HG02763 (cell line): ENCODE measurements around the gene STK11IP.

ENCODE experiments used
- ATAC-seq: cut with Tn5 transposase; IDR thresholded peaks from one replicate; pipeline ENCODE4 v1.9.1; 2021; ENCODE audit warnings: mild to moderate bottlenecking, moderate library complexity; ENCODE audit not compliant: unreplicated experiment

STK11IP gene

DNA sequence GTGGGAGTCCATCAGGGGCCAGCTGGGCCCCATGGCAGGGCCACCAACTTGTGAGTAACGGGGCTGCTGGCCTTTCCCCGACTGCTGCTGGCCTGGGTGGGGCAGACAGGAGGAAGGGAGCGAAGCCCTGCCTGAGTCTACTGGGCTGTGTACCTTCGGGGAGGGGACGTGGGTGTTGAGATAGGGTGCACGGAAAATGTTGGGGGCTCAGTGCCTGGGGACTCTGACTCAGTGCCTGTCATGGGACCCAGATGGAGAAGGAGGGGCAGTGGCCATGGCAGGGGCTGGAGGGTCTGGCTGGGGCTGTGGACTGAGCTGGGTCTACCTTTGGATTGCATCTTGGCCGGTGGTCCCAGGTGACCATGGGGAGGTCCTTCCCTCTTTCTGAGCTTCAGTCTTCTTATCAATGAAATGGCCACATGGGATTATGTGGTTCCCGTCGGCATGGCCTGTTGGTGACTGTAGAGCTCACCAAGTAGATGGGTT is 33.8 kb downstream of the STK11IP start:
- no peak for ATAC-seq

DNA sequence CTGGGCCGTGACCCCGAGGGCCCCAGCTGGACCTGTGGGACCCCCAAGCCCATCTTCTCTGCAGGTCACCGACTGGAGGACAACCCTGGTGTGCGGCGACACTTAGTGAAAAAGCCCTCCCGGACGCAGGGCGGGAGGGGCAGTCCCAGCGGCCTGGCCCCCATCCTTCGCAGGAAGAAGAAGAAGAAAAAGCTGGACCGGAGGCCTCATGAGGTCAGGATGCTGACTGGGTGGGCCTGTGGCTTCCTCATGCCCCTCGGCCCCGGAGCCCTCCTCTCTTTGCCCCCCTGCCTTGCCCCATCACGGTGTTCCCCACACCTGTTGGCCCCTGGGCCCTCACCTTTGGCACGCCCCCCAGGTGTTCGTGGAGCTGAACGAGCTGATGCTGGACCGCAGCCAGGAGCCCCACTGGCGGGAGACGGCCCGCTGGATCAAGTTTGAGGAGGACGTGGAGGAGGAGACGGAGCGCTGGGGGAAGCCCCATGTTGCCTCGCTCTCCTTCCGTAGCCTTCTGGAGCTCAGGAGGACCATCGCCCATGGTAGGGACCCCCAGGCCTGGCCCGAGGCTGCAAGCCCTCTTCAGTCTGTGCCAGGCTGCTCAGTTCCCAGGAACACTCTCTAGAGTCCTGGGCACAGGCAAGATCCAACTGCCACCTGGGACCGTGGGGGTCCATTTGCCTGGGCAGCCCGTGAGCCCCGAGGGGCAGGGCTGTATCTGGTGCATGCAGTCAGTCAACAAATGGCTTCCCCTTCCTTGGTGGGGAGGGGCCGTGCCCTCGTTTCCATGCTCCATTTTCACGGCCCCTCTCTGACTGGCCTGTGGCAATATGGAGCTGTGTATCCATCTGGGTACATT is 34.5 kb downstream of the STK11IP start:
- no peak for ATAC-seq

DNA sequence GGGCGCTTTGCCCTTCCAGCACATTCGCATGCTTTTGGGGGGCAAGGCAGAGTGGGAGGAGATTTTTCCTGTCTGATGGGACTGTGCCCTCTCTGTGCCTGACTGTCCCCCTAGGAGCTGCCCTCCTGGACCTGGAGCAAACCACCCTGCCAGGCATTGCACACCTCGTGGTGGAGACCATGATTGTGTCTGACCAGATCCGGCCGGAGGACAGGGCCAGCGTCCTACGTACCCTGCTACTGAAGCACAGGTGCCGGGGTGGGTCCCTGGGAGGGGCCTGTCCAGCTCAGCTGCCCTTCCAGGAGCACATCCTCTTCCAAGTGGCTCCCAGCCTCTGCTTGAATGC is 35.1 kb downstream of the STK11IP start:
- no peak for ATAC-seq

DNA sequence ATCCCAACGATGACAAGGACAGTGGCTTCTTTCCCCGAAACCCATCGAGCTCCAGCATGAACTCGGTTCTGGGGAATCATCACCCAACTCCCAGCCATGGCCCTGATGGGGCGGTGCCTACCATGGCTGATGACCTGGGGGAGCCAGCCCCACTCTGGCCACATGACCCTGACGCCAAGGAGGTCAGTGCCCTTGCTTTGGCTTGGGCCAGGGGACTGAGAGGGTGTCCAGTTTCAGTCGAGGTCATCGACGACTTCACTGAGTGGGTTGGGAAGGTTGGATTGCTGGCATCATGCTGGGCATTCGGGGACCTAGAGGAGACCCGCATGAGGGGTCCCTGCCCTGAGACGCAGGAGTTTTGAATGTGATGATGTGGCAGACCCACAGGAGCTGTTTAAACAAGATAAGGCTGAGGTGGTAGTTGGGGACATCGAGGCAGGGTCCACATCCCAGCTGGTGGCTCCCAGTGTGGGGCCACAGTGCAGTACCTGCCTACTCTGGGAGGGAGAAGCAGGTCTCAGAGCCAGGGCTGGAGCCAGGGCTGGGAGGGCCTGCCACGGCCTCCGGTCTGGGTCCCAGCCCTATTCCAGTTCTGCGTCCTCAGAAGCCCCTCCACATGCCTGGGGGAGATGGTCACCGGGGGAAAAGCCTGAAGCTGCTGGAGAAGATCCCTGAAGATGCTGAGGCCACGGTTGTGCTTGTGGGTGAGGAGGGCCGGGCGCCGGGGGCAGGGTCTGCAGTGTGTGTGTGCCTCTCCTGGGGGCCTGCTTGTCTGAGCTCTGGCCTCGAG is 35.8 kb downstream of the STK11IP start:
- ATAC-seq, result no peak

DNA sequence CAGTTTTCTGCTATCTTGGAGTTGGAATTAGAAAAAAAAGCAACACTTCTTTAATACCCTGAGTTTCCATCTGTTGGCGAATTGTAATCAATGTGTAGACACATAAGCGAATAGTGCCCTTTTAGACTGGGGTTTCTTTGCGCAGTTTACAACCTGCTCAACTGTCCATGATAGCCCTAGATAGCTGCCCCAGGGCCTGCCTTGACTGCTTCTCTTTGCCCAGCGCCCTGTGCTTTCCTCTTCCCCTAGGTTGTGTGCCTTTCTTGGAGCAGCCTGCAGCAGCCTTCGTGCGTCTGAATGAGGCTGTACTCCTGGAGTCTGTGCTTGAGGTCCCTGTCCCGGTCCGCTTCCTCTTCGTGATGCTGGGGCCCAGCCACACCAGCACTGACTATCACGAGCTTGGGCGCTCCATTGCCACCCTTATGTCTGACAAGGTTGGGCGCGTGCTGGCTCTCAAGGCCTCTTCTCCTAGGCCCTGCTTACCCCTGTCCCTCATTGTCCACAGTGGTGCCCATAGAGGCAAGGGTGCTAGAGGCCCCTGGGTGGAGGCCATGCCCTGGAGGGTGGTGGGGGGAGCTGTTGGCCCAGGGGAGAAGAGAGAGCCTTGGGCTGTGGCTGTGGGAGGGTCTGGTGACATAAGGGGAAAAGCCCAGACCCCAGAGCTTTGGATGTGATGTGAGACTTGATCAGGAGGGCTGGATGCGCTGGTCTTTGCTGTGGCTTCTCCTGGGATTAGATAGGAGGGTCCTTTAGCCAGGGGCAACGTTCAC is 36.7 kb downstream of the STK11IP start:
- no peak for ATAC-seq

DNA sequence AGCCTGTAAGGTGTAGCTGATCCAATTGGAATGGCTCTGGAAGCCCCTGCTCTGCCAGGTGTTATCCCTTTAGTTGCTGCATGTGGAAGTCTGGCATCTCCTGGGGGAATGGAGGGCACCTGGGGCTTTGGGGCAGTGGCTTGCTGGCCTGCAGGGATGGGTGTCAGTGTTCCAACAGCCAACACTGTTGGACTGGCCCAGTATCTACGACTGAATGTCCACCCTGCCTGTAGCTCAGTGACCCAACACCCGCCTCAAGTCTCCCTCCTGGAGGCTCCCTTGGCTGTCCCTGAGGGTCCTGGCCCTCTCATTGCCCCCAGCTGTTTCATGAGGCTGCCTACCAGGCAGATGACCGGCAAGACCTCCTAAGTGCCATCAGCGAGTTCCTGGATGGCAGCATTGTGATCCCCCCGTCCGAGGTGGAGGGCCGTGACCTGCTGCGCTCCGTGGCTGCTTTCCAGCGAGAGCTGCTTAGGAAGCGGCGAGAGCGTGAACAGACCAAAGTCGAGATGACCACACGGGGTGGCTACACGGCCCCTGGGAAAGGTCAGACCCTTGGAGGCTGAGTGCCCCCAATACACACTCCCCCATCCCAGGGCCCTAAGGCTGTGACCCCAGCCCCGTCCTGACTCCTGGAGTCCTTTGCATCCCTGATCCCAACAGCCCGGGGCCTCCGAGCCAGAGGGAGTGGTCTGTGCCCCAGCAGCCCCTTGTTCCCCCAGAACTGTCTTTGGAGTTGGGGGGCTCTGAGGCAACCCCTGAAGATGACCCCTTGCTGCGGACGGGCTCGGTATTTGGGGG is 37.5 kb downstream of the STK11IP start:
- no peak for ATAC-seq

DNA sequence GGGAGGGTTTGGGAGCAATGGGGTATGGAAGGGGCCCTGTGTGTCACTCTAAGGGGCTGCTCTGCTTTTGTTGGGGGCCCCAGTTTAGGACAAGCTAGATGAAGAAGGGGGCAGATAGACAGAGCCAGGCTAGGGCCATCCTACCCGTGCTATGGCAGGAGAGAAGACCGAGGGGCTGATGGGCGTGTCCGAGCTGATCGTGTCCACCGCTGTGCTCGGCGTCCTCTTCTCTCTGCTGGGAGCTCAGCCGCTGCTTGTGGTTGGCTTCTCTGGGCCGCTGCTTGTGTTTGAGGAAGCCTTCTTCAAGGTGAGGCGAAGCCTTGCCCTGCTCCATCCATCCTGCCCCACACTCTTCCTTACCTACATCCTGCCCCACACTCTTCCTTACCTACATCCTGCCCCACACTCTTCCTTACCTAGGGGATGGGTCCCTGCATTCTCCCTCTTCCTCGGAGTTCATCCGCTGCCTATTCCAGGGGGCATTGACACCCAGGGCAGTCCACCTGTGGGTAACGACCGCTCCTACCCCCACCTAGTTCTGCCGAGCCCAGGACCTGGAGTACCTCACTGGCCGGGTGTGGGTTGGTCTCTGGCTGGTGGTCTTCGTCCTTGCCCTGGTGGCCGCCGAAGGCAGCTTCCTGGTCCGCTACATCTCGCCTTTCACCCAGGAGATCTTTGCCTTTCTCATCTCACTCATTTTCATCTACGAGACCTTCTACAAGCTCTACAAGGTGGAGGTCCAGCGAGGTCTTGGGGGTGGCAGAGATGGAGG is 38.7 kb downstream of the STK11IP start:
- no peak for ATAC-seq

DNA sequence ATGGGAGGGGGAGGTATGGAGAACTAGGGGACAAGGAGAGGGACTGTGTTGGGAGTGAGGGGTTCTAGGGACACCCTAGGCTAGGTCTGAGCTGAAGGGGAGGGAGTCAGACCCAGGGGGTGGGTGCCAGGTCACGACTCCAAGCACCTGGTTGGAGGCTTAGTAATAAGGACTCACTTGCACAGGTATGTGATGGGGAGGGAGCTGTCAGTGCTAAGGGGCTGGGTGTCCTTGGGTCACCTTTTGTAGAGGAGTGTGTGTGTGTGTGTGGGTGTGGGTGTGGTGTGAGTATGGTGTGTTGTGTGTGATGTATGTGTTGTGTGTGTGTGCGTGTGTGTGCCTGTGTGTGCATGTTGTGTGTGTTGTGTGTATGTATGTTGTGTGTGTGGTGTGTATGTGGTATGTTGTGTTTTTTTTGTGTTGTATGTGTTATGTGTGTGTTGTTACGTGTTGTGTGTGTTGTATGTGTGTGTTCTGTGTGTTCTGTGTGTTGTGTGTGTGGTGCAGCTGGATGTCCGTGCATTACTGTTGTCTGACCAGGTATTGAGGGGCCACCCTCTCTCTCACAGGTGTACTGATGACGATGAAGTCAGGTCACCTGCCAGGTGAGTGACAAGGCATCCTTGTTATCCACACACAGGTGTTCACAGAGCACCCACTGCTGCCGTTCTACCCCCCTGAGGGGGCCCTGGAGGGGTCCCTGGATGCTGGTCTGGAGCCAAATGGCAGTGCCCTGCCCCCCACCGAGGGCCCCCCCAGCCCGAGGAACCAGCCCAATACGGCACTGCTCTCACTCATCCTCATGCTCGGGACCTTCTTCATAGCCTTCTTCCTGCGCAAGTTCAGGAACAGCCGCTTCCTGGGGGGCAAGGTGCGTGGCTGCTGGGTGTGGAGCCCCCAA is 39.5 kb downstream of the STK11IP start:
- no peak for ATAC-seq

DNA sequence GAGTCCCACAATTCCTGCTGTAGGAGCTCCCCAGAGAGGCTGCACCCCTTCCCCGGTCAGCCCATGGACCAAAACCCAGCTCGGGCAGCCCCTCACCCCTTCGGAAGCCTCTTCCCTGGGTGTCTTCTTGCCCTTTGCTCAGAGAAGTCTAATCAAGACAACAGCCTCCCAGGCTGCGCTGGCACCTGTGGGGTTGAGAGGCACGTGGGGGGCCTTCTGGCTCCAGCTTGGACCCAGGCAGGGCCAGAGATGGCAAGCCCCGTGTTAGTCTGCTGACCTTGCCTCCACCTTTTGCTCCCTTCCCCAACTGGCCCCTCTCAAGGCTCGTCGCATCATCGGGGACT is 40.2 kb downstream of the STK11IP start:
- no peak for ATAC-seq

DNA sequence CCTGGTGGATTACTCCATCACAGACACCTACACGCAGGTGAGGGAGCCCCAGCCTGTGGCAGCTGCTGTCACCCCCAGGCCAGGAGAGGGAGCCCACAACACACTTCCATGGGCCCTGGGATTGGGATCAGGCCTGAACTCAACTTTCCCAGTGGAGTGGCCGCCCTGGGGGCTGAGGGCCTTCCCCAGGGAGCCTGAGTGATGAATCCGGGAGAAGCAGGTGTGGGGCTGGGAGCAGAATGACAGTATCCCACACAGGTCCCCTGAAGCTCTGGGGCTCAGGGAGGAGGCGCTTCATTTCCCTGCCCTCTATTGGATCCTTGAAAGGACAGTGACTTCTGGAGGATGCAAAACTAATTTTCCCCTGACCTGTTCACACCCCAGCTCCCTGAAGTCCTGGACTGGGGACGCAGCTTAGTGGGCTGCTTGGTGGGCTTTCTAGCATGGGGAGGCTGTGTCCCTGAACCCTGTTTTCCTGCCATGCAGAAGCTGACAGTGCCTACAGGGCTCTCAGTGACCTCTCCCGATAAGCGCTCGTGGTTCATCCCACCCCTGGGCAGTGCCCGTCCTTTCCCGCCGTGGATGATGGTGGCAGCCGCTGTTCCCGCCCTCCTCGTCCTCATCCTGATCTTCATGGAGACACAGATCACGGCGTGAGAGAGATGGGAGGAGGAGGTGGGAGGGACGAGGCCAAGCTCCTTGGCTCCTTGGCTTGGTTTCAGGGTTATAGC is 40.7 kb downstream of the STK11IP start:
- ATAC-seq, result no peak

DNA sequence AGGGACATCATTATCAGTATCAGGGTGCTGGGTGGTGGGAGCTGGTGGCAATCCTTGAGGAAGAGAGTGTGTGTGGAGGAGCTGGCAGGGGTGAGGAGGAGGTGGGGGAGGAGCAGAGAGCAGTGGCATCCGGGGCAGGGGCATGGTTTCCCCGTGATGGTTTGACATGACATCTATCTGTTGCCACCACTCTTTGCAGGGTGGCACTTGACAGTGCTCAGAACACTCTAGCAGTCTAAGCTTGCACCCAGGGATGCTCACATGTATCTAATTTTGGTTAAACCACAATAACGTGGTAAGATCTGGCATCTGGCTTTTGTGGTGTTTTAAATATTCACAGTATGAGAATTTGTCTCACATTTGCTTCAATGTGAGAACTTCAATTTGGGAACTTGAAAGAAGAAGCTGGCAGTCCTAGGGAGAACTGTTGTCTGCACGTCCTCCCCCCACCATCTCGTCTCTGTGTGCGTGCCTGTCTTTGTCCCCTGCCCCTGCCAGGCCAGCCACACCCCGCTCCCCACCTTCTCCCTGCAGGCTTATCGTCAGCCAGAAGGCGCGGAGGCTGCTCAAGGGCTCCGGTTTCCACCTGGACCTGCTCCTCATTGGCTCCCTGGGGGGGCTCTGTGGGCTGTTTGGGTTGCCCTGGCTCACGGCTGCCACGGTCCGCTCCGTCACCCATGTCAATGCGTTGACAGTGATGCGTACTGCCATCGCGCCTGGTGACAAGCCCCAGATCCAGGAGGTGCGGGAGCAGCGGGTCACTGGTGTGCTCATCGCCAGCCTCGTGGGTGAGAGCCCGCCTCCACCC is 41.5 kb downstream of the STK11IP start:
- no peak for ATAC-seq

DNA sequence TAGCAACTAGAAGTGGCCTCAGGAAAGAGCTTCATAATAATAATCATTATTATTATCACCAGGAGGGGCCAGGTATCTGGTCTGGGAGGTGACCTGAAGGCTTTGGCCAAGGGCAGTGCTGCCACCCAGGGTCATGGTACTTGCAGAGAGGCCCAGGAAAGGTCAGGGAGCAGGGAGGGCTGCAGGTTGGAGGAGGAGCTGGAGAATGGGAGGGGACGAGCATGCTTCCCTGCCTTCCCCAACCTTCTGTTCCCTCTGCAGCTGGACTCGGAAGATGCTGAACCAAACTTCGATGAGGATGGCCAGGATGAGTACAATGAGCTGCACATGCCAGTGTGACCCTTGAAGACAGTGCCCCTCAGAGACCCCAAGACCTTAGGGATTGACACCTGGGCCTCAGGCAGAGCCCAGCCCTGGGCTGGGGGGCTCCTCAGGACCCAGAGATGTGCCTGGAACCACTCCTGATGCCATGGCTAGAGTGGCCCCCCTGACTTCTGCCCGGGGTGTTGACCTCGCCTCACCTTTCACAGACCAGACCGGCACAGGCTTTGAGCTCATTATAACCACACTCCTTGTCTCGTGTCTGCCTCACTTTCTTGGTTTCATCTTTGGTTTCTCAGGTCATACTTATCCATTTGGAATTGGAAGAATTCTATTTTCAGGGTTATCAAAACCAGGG is 43.9 kb downstream of the STK11IP start:
- no peak for ATAC-seq

DNA sequence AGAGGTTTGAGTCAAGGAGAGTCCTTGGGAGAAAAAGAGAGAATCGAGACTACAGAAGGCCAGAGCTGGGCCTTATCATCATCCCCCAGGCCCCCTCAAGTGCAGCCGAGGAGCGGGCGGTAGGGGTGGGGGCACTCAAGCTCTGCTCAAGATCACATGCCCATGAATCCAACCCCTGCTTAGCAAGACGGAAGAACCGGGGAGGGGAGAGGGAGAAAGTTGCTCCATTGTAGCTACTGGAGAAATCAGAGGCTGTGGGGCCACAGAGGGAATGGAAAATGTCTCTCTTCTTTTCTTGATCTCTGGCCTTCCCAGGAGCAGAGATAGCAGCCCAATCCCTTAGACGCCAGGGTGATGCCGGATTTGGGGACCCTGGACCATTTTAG is 44.4 kb downstream of the STK11IP start:
- no peak for ATAC-seq

DNA sequence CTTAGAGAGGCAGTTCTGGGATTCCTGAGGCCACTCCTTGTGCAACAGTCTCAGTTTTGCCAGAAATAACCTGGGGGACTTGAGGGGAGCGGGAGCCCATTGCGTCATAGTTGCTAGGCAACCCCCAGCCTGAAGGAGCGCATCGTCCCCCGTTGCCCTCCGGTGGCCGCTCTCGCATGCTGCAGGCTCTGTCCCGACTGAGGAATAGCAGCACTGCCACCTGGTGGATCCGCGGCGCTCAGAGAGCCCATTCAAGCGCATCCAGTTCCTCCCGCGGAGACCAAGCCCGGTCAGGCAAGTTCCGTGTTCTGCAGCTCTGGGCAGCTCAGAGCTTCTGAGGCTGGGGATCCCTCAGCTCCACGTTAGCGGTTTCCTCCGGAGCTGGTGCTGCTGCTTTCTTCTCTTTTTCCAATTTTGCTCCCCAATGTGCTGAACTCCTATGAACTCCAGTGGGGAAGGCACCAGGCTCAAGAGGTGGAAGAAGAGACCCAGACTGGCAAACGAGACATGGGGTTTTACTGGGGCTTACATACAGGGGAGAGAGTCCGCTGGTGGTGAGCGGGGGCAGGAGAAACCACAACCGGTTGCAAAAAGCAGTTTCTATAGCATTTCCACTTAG is 44.9 kb downstream of the STK11IP start:
- ATAC-seq, result peak; percentile 98

DNA sequence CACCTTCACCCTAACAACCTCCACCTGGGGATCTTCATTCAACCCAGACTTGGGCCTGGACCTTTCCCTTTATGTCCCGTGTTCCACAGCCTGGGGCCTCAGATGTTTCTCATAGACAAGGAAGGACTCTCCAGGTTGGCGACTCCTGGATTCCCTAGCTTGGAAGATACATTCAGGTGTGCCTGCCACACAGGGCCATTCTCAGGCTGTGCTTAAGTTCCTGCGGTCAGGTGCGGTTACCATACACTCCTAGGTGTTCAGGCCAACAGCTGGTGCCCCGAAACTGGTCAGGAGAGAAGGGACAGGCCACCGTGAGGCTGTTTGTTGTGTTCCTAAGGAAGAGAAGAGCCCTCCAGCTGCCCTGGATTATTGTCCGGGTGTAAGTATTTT is 45.4 kb downstream of the STK11IP start:
- no peak for ATAC-seq

DNA sequence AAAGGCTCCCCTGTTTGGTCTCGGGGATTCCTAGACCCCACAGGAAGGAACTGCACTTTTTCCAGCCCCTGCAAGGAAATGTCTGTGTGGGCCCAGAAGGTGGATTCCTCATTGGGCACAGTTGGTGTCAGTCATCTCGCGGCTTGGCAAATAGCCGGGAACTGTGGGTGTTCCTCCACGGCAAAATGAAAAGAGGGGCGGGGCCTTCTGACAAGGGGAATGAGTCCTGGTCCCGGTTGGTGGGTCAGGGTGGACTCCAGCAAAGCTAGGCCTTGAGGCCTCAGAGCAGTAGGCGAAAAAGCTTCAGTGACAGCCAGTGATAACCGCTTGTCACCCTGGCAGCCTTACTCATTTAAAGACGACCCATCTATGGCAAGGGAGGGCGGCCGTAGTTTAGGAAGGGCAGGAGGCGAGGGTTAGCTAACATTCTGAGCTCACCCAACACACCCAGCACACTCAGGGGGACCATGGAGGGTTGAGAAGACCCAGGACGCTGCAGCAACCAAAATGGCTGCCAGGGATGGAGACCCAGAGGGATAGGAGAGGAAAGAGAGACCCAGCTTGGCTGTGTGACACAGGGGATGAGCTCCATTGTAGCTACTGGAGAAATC is 46.2 kb downstream of the STK11IP start:
- ATAC-seq, result no peak
